Measurements from ENCODE around the gene ZNF135.

- TF ChIP-seq CTCF (conservative IDR thresholded peaks at IDR 0.05; ENCODE audit: low read depth in 2 of 2) = no peak
- TF ChIP-seq EZH2phosphoT487 (IDR thresholded peaks at IDR 0.05; ENCODE audit: unreplicated experiment) = no peak
- TF ChIP-seq POLR2AphosphoS5 (IDR thresholded peaks at IDR 0.05; ENCODE audit: low read depth) = no peak
- no peak for TF ChIP-seq EZH2 (IDR thresholded peaks at IDR 0.05; ENCODE audit: low read depth, unreplicated experiment)
Observed at GRCh38 chr19:58088521-58089052, 29.5 kb downstream of the ZNF135 start.
